Medulla oblongata (tissue), 1 donor: ENCODE results near the gene ESPNL.

Experiments
- DNase-seq: peaks from one replicate; pipeline ENCODE4 v3.0.0-alpha.2; 2015; ENCODE audit errors: extremely low spot score

Gene ESPNL

DNA sequence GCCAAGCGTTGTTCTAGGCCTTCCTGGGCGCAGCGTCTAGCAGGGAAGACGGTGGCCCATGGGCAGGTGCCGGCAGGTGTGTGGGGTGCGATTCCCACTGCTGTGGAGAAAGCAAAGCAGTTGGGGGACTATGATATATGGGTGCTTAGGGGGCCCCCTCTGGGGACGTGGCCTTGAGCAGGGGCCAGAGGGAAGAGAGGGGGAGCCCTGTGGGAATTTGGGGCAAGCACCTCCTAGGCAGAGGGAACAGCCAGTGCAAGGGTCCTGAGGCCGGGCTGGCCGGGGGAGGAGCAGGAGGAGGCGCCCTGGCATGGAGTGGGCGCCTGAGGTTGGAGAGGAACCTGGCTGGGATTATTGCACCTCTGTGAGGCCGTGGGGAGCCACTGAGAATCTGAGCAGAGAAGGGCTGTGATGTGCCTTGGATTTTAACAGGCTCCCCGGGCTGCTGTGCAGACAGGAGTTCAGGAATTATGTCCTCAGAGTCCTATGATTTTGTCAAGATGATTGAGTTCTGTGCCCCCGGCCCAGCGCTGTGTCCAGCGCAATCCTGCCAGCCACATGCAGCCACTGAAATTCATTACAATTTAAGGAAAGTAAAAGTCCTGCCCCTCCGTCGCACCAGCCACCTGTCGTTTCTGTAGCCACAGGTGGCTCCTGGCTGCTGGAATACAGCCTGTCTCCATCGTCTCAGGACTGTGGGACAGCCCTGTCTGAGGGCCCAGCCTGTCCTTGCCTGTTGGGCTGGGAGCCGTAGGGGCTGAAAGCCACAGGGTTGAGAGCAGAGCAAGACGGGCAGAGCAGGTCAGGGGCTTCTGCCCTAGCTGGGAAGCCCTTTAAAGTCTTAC, 29.2 kb downstream of the ESPNL start:
- DNase-seq: no peak

DNA sequence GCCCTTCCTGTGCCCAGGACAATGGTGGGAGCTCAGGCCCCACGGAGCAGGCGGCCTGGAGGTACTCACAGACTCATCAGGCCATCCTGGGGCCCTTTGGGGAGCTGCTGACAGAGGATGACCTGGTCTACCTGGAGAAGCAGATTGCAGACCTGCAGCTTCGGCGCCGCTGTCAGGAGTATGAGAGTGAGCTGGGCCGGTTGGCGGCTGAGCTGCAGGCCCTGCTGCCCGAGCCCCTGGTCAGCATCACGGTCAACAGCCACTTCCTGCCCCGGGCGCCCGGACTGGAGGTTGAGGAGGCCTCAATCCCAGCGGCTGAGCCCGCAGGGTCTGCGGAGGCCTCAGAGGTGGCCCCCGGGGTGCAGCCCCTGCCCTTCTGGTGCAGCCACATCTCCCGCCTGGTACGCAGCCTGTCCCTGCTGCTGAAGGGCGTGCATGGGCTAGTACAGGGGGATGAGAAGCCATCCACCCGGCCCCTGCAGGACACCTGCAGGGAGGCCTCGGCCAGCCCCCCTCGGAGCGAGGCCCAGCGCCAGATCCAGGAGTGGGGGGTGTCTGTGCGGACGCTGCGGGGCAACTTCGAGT, 30.1 kb downstream of the ESPNL start:
- no peak for DNase-seq

DNA sequence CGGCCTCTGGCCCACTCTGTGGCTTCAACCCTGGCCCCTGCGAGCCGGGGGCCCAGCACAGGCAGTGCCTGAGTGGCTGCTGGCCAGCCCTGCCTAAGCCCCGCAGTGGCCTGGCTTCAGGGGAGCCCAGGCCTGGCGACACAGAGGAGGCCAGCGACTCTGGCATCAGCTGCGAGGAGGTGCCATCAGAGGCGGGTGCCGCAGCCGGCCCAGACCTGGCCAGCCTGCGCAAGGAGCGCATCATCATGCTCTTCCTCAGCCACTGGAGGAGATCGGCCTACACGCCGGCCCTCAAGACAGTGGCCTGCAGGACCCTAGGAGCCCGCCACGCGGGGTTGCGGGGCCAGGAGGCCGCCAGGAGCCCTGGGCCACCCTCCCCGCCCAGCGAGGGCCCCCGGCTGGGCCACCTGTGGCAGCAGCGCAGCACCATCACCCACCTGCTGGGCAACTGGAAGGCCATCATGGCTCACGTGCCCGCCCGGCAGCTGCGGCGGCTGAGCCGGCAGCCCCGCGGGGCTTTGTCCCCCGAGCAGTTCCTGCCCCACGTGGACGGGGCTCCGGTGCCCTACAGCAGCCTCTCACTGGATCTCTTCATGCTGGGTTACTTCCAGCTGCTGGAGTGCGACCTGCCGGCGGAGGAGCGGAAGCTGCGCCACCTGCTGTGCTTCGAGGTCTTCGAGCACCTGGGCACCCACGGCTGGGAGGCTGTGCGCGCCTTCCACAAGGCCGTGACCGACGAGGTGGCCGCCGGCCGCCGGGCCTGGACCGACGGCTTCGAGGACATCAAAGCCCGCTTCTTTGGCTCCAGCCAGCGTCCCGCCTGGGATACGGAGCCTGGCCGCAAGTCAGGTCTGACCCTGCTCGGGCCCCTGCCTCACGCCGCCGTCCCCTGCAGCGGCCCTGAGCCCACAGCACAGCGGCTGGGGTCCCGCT, 30.8 kb downstream of the ESPNL start:
- no peak for DNase-seq

DNA sequence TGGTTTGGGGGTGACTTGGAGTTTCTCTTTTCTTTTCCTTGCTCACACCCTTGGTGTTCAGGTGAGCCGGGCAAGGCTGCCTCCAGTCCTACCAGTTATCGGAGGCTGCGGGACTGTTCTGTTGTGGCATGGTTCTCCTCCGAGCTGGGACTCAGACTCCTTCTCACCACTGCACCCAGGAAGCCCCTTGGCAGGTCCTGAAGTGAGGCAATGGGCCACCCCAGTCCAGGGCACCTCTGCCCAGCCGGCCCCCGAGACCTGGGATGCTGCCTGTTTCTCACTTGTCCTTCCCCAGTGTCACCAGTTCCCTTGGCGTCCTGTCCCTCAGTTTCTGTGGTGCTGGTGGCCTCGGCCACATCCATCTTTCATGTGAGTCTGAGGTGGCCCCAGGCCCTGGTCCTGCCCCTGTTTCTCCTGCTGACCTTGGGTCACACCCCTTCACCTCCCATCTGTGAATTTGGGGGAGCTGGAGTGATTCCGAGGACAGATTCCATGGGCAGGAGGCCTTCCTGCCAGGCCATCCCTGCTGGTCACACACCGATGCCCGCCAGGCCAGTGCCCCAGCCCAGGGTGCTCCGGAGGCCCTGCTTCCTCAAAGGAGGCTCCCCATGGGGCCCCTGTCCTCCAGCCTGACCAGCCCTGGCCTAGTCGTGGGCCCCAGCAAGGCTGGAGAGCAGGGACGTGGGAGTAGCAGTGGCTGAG, 31.8 kb downstream of the ESPNL start:
- DNase-seq: no peak

DNA sequence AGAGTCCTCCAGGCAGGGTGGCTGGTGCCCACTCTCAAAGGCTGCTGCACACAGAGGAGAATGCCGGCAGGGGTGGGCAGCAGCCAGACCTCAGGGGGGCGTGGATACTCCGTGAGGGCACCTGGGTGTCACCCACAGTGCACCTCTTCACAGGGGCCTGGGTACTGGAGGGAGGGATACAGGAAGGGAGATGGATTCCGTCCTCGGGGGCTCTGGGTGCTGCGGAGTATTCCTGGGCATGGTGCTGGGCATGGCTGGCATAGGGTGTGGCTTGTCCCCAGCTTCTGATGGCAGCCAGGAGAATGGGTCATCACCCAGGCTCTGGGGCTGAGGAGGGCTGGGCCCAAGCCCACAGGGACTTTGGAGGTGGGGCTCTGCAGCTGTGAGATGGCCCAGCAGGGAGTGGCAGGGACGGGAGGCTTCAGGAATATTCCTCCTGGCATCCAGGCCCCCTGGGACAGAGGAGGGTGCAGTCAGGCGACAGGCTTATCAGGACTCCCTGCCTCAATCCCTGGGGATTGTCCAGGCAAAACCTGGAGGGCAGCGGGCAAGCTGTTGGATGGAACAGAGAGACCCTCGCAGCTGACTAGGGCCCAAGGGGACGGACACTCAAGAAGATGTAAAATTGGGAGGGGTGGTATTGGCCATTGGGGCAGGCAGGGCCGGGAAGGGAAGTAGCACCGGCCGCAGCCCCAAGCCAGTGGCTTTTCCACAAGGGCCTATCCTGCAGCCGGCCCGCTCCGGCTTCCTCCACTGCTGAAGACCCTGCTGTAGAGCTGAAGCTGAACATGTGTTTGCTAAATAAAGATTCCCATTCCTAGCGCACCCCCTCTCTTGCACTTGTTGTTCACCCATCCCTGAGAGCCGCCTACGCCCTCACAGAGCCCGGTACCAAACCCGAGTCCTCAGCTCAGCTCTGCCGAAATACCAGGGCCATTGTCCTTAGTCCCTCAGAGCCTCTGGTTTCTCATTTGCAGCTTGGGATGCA, 32.6 kb downstream of the ESPNL start:
- DNase-seq: no peak

DNA sequence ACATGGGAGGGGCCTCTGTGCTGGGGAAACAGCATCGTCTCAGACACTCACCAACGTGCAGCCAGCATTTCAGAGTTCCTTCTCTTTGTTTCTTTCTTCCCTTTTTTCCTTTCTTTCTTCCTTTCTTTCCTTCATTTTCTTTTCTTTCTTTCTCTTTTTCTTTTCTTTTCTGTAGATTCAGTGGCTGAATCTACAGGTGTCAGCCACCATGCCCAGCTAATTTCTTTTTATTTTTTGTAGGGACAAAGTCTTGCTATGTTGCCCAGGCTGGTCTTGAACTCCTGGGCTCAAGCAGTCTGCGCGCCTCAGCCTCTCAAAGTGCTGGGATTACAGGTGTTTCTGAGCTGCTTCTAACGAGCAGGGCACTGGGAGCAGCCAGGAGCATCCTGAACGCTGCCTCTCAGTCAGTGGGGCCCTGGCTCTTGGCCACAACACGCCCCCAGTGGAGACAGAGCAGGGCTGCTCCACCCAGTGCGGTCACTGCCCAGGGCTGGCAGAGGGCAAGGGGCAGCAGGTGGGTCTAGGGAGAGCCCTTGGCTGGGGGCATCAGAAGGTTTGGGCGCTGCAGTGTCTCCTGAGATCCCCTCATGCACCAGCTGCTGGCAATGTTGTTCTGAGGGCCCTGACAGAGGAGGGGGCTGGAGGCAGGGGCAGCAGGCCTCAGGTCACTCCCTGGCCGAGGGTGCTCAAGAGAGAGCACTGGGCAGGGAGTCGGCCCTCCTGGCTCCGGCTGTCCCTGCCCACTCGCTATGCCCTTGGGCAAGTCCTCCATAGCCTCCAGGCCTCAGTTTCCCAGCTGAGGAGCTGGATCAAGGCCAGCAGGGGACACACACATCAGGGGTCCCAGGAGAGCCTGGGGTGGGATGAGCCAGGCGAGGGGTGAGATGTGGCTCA, 33.6 kb downstream of the ESPNL start:
- no peak for DNase-seq

DNA sequence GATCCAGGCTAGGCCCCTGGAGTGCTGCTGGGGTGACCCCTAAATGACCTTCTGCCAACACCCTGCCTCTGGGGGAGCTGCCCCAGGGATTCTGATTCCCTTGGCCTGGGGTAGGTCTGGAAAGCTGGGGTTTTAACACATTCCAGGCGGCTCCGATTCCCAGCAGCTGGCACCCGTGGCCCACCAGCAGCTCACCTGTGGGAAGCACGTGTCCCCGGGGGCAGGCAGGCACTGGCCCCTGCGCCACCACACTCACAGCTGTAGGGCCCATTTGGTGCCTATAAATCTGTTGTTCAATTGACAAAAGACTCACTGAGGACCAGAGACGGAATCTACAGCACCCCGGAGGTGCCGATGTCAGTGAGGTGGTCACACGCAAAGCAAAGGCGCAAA, 34.2 kb downstream of the ESPNL start:
- no peak for DNase-seq

DNA sequence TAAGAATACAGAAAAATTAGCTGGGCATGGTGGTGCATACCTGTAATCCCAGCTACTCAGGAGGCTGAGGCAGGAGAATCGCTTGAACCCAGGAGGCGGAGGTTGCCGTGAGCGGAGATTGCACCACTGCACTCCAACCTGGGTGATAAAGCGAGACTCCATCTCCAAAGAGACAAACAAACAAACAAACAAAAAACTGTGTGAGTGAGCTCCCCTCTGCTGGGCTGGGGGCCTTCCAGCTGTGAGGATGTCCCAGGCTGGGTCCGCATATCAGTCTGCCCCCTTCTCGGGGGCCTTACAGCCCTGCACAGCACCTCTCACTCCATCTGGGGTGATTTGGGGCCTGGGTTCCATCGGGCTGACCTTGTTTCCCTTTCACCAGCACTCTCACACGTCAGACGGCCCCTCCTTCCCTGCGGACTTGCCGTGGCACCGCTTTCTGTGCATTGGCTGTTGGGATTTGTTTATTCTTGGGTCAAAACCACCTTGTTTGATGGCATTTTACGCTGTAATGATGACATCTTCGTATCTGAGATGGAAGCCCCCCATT, 35.5 kb downstream of the ESPNL start:
- no peak for DNase-seq

DNA sequence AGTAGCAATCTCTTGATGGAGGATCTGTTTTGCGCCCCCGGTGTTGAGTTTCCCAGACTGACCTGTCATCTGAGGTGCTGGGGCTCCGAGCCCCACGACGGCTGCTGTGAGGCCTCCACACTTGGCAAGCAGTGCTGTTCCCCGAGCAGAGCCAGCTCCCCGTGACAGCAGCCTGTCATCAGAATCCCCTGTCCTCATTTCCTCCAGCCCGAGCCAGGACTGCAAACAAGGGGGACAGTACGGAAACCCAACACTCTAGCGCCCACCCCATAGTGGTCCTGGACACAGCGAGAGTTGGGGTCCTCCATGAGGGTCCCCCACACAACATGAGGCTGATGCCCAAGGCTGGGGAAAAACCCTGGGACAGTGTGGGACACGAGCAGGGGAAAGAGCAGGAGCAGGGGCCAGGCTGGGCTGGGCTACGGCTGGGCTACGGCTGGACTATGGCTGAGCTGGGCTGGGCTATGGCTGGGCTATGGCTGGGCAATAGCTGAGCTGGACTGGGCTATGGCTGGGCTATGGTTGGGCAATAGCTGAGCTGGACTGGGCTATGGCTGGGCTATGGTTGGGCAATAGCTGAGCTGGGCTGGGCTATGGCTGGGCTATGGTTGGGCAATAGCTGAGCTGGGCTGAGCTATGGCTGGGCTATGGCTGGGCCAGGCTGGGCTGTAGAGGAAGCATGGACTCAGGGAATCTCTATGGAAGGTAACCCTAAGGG, 36.8 kb downstream of the ESPNL start:
- DNase-seq: no peak

DNA sequence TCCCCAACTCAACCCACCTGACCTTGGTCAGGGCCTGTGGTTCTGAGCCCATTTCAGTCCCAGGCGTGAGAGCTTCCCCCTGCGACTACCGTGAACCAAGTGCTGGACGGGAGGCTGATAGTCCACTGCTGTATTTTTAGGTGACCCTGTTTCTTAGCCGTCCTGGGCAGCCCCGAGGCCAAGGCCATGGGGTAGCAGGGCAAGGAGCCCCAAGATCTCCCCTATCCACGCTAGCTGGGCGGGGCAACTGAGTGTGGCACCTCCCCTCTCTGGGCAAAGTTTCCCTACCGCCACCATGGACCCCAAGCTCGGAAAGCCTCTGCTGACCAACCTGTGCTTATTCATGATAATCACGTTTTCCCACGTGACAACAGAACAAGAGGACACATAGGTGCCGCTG, 37.7 kb downstream of the ESPNL start:
- no peak for DNase-seq

DNA sequence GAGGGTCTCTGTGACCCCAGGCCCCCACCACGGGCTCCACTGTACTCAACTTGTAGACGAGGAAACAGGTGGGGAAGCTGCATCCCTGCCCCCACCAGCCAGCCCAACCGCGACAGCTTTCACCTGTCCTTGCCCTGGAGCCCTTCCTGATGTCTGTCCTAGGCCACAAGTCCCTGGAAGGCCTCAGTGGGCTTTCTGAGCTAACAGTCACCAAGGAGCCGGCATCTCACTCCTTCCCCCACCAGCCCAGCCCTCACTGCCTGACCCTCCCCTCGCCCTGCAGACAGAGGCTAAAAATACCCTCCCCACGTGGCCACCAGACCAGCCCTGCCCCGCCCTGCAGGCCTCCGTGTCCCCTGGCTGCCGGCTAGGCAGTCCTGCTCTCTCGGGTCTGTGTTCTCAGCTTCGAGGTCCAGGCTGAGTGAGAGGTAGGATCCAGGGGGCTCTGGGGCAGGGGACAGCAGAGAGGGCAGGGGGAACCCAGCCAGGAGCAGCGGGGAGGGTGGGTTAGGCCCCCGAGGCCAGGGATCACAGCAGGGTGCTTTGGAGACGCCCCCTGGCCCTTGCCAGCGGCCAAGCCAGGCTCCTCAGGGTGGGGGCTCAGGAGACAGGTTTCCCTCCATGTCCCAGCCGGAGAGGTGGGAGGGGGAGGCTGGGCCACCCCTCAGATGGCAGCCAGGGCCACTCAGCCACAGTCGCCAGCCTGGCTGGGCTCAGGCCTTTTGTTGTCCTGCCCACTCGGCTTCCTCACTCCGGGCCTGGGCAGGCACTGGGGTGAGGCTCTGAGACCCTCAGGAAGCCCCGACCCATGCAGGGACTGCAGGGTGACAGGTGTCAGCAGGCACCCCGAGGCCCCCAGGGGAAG, 38.4 kb downstream of the ESPNL start, which contains the start of gene KLHL30:
Gene KLHL30 (plus strand): TSS at position 338 of the 865 bp plus-strand sequence. CDS start 2,087 bp downstream, outside the sequence.
- DNase-seq: no peak

DNA sequence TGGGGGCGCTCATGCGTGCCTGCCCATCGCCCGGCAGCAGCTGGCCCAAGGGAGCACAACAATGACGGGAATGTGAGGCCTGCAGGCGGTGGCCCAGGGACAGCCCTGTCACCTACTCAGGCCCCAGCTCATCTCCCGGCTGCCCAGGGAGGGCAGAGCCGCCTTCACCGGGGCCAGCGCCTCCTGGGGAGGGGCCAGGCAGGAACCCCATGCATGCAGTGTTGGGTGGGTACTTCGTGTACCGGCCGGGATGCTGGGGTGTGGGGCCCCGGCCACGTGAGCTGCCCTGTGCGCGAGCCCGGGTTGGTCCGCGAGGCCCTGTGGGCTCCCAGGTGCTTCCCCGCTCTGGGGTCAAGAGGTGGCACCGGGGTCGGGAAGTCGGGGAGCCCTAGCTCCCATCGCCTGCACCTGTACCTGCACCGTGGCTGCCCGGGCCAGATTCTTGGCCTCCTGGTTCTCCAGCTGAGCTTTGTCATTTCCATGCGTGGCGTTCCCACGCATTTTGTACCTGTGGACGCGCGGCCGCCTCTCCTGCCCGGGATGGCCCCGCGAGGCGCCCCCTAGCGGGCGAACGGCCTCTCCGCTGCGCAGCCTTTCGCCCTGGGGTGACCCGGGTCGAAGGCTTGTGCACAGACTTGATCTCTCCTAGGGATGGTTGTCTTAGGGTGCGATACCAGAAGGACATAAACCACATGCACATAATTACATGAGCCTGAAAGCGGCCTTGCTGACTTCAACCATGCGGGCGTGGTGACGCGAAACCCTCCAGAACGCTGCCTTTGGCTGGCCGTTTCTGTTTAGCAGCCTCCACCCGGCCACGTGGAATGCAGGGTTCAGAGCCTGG, 39.3 kb downstream of the ESPNL start:
- DNase-seq: no peak

DNA sequence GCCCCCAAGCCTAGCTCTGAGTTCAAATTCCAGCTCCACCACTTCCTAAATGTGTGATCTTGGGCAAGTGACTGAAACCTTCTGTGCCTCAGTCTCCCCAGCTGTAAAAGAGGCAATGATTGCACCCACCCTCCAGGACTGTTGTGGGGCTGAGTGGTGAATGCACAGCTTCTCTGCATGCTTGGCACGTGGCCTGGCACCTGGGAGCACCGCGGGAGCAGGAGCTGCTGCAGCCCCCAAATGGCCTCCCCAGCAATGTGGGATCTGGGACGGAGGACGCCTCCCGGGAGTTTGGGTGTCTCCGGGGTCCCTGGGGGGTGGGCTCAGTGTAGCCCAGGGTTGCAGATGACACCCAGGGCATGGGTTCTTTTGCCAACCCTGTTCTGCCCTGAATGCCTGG, 39.9 kb downstream of the ESPNL start:
- DNase-seq: no peak

DNA sequence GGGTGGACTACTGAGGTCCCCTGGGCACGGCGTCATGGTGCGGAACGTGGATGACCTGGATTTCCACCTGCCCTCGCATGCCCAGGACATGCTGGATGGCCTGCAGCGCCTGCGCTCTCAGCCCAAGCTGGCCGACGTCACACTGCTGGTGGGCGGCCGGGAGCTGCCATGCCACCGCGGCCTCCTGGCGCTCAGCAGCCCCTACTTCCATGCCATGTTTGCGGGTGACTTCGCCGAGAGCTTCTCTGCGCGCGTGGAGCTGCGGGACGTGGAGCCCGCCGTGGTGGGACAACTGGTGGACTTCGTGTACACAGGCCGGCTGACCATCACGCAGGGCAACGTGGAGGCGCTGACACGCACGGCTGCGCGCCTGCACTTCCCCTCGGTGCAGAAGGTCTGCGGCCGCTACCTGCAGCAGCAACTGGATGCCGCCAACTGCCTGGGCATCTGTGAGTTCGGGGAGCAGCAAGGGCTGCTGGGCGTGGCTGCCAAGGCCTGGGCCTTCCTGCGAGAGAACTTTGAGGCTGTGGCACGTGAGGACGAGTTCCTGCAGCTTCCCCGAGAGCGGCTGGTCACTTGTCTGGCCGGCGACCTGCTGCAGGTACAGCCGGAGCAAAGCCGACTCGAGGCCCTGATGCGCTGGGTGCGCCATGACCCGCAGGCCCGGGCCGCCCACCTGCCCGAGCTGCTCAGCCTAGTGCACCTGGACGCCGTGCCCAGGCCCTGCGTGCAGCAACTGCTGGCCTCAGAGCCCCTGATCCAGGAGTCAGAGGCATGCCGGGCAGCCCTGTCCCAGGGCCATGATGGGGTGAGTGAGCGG, 40.8 kb downstream of the ESPNL start:
- DNase-seq: no peak

DNA sequence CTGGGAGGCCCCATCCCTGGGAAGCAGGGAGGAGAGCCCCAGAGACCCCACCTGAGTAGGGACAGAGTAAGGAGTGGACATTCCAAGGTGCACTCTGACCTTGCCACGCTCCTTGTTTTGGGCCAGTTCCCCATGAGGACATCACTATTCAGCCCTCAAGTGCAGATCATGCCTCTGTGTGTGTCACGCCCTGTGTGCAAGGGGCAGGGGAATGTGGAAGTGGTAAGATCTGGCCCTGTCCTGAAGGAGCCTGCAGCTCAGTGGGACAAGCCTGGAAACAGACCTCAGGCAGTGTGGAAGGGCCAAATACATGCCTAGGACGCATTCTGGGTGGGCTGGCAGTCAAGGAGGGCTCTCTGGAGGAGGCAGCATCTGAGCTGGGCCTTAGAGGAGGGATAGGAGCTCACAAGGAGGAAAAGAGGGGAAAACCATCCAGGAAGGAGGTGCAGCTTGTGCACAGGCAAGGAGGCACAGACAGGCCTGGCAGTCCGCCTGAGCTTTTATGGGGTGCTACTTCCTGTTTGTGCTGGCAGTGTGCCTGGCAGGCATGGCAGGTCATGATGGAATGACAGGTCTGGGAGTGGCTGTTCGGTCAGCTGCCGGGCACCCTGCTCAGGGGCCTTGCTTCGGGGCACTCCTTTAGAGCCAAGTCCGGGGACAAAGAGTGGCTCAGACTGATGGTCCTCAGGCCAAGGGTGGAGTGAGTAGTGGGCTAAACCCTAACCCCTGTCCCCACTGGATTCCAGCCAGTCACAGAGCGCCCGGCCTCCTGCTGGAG, 41.6 kb downstream of the ESPNL start:
- no peak for DNase-seq
